ENCODE data around the gene SCFD2. TPM values are rescaled to one million over a fixed set of nuclear protein-coding genes. Genes with fewer than 3 reads are reported as not detected.

Gene SCFD2
- polyA plus RNA-seq, 3 donors: 12.8 to 14.7 (median 14.5) TPM

DNA sequence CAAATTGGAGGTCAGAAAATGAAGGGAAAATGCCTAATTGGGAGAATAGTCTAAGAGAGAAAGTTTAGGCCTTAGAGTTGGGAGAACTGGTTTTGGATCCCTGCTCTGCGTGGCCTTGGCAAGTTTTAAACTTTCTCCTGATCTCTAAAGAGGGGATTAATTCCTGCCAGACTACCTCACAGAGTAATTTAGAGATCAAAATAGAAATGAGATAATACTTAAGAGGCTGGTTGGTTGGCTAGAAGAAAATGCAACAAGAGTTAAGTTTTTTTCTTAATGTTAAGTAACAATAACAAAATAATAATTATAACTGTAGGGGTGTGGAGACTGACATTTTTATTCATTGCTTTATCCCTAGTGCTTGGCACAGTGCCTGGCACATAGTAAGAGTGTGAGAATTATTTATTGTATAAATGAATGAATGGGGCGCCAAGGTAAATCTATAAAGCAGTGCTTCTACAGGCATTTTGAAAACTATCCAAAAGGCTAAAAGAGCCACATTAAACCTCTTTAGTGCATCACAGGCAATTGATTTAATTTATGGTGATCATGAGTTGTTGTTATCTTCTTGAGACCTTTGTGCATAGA, 343.3 kb downstream of the SCFD2 start:
- no peak for DNase-seq (ENCODE audit: low read depth in 3 of 3, low spot score in 2 of 3)

DNA sequence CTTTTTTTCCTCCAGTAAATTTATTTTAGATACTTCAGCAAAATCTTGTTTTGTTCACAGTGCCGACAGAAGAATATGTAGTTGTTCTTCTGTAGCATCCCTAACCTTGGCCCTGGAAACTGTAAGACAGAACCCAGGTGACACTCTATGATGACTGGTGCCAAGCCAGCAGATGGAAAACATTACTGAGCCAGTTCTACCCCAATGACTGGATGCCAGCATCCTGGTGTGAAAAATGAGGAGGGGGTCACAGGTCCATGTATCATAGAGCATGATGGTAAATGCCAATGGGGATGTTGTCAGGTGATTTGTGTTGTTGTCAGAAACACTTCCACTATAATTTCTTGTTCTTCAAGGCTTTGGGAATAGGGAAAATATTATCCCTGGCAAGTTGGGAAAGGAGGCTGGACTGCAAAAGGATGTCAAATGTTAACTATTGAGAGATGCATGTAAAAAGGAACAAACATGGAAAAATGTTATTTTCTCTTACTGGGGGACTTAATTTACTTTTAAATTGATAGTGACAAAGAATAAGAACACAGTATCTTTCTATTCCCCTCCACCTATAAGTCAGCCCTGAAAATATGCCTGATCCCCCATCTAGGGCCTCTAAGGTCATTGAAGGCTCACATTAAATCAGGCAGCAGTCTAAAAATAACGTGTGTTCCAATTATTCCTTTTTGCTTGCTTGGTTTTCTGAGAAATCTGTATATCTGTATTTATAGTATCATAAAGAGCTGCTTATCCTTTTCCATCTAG, 343.9 kb downstream of the SCFD2 start:
- DNase-seq (ENCODE audit: low read depth in 3 of 3, low spot score in 2 of 3): no peak

DNA sequence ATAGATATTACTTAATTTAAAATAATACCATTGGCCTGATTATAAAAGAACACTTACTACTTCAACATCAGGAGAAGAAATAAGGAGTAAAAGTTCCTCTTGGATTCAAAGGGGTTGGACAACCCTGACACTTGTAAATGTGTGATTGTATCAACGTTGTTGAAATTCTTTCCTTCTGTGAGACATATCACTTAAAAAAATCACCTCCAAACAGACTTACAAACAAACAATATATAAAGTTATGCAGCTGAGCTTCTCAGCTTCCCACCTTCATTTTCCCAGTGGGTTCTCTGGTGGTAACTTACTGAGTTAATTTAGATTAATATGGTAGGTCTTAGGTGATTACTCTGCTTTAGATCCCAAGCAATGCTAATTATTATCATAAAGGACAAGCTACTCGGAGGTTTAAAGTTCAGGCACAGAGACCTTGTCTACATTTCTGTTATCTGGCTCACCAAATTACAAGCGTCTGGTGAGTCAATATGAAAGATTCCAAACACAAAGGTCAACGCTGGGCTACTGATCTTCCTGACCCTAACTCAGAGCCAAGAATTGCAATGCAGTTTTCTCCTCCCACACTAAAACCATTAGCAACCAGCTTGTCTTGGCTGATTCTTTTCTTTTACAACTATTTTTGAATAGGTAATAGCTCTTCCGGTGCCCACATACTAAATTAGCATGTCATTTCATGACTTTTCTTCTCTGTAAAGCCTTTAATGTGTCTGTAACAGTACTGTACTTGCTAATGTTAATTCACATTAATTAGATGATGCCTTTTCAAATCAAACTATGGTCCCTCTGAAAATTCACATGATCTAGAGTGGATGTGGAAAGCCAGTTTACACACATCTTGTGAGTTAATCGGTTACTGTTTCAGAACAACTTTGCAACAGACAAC, 346.1 kb downstream of the SCFD2 start:
- no peak for DNase-seq (ENCODE audit: low read depth in 3 of 3, low spot score in 2 of 3)

DNA sequence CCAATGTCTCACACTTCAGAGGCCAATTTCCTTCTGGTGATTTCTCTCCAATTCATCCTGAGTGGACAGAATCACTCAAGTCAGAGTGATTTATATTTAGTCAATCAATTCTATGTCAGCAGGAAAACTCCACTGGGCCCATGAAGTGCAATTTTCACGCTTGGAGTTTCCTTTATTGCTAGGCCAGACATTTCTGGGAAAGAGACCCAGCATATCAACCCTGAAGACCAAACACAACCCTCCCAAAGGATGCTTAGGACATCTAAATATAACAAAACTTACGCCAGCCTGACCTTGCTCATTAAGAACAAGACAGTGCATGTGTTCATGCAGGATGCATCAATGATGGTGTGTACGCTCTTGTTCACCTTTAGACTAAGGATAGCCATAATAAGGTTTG, 347.4 kb downstream of the SCFD2 start:
- no peak for DNase-seq (ENCODE audit: low read depth in 3 of 3, low spot score in 2 of 3)

DNA sequence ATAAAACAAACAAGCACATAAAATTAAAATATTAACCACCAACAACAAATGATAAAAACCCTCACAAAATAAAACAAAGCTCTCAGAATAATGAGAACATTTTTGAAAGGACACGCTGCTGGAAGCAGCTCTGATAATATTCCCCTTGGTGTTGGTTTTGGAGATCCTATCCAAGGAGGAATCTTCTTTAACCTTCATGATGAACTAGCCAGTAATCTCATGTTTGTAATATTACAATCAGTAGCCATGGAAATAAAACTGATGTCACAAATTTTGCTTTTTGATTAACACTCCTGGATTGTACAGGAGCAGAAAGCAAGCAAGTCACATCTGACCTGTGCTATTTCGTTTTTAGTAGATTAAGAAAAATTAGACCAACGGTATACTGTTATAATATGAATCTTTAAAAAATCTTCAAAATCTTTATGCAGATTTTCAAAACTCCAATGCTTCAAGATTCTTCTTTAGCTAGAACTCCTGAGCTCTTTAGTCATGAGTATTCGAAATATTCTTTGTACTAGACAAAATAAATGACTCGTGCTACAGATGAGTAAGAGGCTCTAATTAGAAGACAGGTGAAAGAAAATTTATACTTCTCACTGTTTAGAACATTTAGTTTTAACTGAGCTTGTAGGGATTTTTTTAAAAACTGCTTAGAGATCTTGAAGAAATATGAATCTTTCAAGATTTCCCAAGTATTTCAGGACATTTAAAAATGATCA, 349.6 kb downstream of the SCFD2 start:
- DNase-seq (ENCODE audit: low read depth in 3 of 3, low spot score in 2 of 3): no peak

DNA sequence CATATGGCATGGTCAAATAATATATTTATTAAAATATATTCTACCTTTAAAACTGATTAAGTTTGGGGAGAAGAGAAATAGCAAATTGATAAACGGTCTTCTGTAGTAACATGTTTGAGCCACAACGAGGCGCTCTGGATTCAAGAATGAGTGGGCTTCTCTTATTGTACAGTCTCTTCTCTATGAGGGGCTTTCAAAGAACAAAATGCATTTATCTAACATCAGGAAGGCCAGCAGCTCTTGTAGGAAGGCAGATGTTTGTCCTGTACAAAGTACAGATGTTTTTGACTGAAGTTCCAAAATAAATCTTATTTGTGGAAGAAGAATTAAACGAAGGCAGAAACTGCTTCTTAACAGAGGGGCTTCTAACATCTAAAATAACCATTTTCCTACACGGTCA, 350.2 kb downstream of the SCFD2 start:
- peak in 1 of 3 donors; percentile 32 for DNase-seq (ENCODE audit: low read depth in 3 of 3, low spot score in 2 of 3)

DNA sequence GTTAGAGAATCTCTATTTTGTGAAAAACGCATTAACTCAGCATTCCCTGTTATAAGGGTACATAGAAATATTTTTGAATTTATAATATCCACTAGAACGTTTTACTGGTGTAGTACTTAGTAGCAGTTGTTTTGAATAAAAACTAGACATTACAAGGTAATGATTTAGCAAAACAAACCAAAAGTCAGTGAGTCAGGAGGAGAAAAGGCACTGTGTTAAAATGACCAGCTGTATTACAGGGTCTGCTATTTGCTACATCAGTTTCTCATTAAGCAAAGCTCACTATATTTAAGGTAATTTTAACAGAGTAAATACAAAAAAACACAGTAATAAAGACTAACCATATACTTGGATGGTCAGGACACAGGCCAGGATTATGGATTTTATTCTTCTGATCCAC, 351.0 kb downstream of the SCFD2 start:
- no peak for DNase-seq (ENCODE audit: low read depth in 3 of 3, low spot score in 2 of 3)

DNA sequence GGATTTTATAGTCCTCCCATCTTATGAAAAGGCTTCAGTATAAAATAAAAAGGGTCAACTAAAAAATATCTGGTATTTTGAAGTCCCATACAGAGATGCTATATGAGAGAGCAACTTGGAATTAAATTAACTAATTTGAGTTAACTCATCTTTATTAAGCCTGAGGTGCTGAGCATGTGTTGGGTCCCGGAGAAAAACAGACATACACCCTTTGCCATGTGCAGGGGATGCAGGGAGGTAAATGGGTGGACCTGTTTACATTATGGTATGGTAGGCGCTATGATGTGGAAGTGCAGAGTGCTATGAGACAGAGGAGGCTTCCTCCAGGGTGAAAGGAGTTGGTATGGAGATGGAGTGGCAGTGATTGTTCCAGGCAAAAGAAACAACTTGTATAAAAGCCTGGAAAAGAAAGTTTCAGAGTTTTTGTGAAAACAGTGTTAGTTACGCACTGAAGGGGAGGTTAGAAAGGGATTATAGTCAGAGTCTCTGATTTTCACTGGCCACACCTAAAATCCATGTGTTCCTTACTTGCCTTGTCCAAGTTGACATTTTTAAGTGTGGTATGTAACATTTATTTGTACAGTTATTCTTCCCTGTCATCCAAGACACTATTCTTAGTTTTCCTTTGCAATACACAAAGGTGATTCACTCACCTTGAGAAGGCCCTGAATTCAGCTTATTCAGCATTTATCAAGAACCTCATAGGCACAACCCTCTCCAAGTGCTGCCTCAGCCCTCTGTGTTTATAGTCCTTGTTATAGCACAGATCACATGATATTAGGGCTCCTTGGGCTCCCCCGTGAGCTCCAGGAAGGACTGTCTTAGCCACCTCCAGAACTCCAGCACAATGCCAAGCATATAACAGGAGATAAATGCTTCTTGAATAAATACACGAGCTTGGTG, 351.7 kb downstream of the SCFD2 start:
- no peak for DNase-seq (ENCODE audit: low read depth in 3 of 3, low spot score in 2 of 3)

DNA sequence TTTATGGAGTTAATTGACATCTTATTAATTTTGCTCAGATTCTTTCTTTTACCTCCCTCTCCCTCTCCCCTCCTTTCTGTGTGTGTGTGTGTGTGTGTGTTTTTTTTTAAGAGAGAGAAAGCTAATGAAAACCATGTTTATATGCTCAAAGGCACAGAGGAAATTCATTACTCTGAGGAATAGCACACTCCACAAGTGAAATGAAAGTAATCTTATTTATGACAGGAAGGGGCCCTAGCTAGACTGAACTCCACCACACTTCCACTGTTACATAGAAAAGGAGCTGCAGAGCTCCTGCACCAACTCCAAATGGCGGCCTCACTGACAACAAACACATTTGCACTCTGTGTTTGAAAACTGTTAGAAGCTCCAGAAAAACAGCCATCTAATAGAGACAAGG, 353.1 kb downstream of the SCFD2 start:
- DNase-seq (ENCODE audit: low read depth in 3 of 3, low spot score in 2 of 3): no peak

DNA sequence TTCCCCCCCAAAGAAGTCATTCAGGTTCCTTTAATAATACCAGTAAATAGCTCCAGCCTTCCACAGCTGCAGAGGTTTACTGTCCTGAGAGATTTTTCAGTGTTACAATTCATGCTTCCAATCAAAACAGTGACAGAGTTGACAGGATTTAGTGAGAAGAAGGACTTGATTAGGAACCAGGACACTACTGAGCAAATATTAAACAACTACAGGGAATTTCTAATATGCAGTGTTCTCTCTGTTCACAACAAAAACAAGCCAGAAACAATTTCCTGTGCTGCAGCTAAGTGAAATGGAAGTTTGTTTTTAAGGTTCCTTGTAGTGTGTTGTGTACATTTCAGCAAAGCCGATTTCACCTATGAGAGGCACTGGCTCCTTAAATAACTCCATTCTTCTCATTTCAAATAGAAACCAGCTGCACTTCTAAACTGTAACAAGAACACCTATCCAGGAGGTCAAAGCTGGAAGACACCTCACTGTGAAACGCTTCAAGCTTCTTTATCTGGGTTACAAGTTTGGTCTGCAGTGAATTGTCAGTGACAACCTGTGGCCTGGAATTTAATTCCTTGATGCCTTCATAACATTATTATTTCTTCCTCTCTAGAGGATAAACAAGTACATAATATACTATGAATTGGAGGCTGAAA, 354.5 kb downstream of the SCFD2 start:
- no peak for DNase-seq (ENCODE audit: low read depth in 3 of 3, low spot score in 2 of 3)

DNA sequence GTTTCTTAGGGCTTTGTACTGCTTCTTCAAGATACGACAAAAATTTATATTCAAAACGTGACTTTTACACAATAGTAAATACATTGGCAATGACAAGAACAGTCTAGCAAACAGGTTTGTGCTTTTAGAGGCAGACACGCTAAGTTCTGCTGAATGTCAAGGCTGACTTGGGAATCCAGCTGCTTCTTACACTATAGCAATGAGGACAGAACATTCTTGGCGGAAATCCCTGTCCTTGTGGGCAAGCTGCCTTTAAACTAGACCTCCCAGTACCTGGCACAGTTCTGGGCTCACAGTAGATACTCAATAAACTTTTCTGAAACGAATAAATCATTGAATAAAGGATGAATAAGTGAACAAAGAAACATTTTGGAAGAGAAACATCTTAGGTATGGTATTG, 355.5 kb downstream of the SCFD2 start:
- DNase-seq (ENCODE audit: low read depth in 3 of 3, low spot score in 2 of 3): no peak

DNA sequence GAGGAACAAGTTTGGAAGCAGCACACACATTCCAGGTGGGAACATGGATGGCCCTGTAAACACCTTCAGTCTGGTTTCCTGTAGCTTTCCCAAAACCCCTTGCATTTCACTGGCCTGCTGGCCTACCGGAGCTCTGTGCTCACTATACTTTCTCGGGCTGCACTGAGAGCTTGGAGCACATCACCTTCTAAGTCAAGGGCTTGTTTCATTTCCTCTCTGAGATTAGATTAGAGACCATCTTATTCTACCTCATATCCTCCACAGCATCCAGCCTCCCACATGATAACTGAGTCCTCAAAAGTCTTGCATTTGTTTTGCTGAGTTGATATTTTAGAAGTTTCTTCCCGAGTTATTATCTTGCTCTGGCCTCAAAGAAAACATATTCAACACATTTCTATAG, 356.0 kb downstream of the SCFD2 start:
- no peak for DNase-seq (ENCODE audit: low read depth in 3 of 3, low spot score in 2 of 3)

DNA sequence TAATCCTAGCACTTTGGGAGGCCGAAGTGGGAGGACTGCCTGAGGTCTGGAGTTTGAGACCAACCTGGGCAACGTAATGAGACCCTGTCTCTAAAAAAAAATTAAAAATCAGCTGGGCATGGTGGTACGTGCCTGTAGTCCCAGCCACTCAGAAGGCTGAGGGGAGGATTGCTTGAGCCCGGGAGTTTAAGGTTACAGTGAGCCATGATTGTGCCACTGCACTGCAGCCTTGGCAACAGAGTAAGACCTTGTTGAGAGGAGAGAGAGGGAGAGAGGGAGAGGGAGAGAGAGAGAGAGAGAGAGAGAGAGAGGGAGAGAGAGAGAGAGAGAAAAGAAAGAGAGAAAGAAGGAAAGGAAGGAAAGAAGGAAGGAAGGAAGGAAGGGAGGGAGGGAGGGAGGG, 358.8 kb downstream of the SCFD2 start:
- no peak for DNase-seq (ENCODE audit: low read depth in 3 of 3, low spot score in 2 of 3)

DNA sequence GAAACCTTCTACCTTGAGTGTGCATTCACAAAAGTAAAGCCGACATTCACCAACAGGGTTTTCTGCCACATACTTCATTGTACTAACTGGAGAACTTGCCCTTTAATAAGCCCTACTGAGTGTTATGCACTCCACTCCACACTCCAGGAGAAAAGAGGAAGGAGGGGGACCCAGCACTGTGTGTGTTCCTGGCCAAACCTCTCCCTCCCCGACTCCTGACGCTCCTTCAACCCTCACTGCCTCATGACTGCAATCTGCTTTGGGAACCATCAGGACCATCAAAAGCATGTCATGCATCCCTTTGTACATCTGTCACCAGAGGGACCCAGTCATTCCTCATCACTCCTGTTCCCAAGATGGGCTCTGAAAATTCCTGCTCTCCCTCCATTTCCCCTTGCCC, 360.1 kb downstream of the SCFD2 start:
- DNase-seq (ENCODE audit: low read depth in 3 of 3, low spot score in 2 of 3): no peak

DNA sequence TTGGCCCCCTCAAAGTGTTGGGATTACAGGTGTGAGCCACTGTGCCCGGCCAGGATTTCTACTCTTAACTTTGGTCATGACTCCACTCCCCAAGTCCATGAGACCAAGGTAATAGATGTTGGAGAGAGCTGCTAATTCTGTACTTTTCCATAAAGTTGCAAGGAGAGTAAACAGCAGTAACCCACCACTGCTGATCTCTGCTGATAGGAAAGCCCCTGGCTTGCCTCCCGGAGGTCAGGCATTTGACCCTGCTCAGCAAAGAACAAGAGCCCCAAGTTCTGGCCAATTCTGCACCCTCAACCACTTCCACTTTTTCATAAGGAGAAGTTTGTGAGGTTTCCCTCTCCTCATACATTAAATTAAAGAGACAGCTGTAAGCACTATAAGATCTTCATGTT, 360.7 kb downstream of the SCFD2 start:
- DNase-seq (ENCODE audit: low read depth in 3 of 3, low spot score in 2 of 3): no peak

DNA sequence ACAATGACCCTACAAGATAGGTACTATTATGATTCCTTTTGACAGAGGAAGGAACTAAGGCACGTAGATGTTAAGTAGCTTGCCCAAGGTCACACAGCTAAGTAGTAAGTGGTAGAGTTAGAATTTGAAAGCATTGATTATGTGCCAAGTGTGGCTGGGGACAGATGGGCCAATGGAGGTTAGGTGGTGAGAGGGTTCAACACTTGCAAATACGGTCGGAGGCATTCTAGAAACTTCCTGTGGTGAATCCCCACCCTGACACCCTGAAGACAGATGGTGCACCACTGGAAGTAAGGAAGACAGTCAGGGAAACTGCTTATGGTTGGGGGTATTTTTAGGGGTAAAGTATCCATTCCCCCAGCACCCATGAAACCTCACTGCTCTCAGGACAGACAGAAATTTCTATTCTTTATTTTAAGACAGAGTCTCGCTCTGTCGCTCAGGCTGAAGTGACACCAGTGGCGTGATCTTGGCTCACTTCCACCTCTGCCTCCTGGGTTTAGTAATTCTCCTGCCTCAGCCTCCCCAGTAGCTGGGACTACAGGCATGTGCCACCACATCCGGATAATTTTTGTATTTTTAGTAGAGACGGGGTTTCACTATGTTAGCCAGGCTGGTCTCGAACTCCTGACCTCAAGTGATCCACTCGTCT, 361.2 kb downstream of the SCFD2 start:
- DNase-seq (ENCODE audit: low read depth in 3 of 3, low spot score in 2 of 3): no peak

DNA sequence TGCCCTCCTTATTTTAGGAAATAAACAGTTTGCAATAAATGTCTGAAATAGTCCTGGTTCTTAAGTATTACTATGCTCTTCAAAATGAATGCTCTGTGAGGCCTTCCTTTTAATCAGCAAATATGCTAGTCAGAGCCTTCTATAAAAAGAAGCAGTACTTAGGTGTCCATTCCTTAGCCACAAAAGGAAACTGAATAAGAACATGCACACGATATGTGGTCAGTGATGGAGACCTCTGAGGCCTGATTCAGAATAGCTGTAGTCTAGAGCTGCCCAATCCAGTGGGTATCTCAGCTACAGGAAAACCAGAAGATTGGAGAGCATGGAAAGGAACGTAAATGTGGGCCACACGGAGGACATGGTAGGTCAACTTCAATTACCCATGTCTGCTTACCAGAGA, 361.9 kb downstream of the SCFD2 start:
- DNase-seq (ENCODE audit: low read depth in 3 of 3, low spot score in 2 of 3): no peak

DNA sequence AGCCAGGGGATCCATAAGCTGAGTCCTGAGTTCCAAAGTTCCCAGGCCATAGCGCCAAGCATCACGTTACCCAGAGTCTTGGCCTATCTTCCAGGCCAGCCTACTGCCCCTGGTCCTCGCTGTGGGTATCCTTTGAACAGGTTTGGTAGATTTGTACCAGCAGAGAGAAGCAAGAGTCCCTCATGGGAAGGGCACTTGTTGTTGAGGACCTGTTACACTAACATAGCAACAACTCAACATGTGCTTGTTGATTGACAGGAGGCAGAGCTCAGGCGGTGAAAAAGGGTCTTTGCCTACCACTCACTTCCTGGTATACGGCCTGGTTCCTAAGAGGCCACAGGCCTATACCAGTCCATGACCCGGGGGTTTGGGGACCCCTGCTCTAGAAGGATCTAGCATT, 365.3 kb downstream of the SCFD2 start:
- no peak for DNase-seq (ENCODE audit: low read depth in 3 of 3, low spot score in 2 of 3)

DNA sequence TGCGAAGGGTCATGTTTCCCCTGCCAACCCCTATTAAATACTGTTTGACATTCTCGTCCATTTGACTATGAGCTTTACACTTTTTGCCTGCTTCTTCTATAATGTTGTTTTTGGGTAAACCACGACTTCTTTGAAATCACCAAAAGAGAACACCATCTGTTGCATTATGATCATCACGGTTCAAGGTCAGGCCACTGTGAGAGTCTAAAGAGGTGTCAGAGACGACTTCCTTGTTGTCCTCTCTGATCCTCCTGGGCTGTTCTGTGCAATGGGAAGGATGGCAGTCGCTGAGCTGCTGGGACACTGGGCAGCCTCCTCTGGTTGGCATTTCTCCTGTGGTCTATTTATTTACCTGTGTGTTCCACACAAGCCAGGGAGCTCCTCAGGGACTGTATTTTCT, 366.2 kb downstream of the SCFD2 start:
- no peak for DNase-seq (ENCODE audit: low read depth in 3 of 3, low spot score in 2 of 3)
